ENCODE data around the gene VRTN. TPM values are rescaled to one million over a fixed set of nuclear protein-coding genes. Genes with fewer than 3 reads are reported as not detected.

The VRTN gene
- total and polyA plus RNA-seq, 2 of the 8 experiments (the other 6 are each of a cell fraction or from before 2014, with no cell fraction given) = 133 to 148 TPM

- no peak for TF ChIP-seq HDAC6 (IDR thresholded peaks at IDR 0.05; ENCODE audit: low read depth, low read length)
- no peak for TF ChIP-seq KDM4A (IDR thresholded peaks at IDR 0.05; ENCODE audit: low read depth, low read length, severe bottlenecking)
- TF ChIP-seq CHD1 (IDR thresholded peaks at IDR 0.05; ENCODE audit: low read depth, low read length) = no peak
- no peak for TF ChIP-seq NANOG (IDR thresholded peaks at IDR 0.05; ENCODE audit: insufficient read depth, low read depth, low read length, poor library complexity, severe bottlenecking)
- TF ChIP-seq TAF1 (IDR thresholded peaks at IDR 0.05; ENCODE audit: low read depth, low read length) = 0 out of 2 replicates have a peak, but pooled peaks have one; percentile 23
- TF ChIP-seq SUZ12 (IDR thresholded peaks at IDR 0.05; ENCODE audit: low read length) = no peak
- peak; percentile 89; the same call in 1 of the 2 replicates for TF ChIP-seq TCF12 (IDR thresholded peaks at IDR 0.05; ENCODE audit: low read depth, low read length)
- TF ChIP-seq POLR2AphosphoS5 (IDR thresholded peaks at IDR 0.05; ENCODE audit: low read depth, low read length) = peak; percentile 83
- TF ChIP-seq POU5F1 (IDR thresholded peaks at IDR 0.05; ENCODE audit: low read depth, low read length) = no peak
- no peak for TF ChIP-seq SRF (IDR thresholded peaks at IDR 0.05; ENCODE audit: low read depth, low read length)
- no peak for TF ChIP-seq RBBP5 (IDR thresholded peaks at IDR 0.05; ENCODE audit: borderline replicate concordance, low read depth, low read length)
- peak; percentile 82; the same call in 1 of the 2 replicates for TF ChIP-seq SP4 (IDR thresholded peaks at IDR 0.05; ENCODE audit: low read length)
- TF ChIP-seq ATF3 (IDR thresholded peaks at IDR 0.05; ENCODE audit: insufficient read depth, low read depth, low read length) = no peak
- TF ChIP-seq KDM1A (IDR thresholded peaks at IDR 0.05; ENCODE audit: borderline replicate concordance, low read length) = peak; percentile 82
- TF ChIP-seq EZH2 (IDR thresholded peaks at IDR 0.05; ENCODE audit: low read depth, low read length, severe bottlenecking) = no peak
- peak; percentile 88 for TF ChIP-seq MAX (IDR thresholded peaks at IDR 0.05)
- no peak for TF ChIP-seq KDM5A (IDR thresholded peaks at IDR 0.05; ENCODE audit: low read length)
Observed at GRCh38 chr14:74362361-74362915, 14.2 kb downstream of the VRTN start (continued).
